HG03066 (cell line): ENCODE results near the gene BTRC.
"Not testable (repeated sequence)": the region's sequence is repeated elsewhere in the genome, so short reads cannot be mapped to it uniquely, and the experiment has no call there.

ENCODE experiments used
- ATAC-seq: cut with Tn5 transposase; IDR thresholded peaks from one replicate; pipeline ENCODE4 v1.9.1; 2021; ENCODE audit warnings: low read depth; ENCODE audit not compliant: unreplicated experiment

BTRC gene

DNA sequence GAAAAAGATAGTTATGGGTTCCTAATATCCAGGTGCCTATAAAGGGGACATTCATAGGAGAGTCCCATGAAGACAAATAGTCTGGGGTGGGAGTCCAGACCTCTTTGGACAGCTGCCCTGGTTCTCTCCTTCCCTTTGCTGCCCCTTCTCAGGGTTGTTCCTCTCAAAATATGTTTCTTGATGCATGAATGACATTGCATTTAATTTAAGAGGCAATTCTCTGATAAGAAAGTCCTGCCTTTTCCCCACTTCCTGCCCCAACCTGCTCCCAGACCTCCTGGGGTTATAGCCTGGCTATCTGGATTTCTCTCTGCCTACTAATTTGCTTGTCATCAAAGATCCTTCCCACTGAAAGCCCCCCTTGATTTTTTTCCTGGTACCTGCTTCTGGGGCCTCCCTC, 12.5 kb upstream of the BTRC start:
- ATAC-seq, result no peak

- ATAC-seq, result no peak
Observed at GRCh38 chr10:101346177-101346576, 7.8 kb upstream of the BTRC start.

GRCh38 chr10:101351017-101351416, 2.9 kb upstream of the BTRC start:
- no peak for ATAC-seq

DNA sequence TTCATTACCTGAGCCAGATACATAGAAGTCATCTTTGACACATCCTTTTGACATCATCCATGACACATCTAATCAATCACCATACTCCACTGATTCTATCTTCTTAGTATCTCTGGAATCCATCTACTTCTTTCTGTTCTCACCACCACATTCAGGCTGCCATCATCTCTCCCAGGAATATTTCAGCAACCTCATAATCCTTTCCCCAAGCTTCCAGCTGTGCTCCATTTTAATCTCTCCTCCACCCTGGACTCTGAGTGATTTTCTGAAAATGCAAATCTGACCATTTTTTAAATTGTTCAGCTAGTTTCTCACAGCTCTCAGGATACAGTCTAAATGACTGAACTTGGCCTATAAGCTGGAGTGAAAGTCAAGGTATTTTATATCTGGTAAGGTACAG, 2.5 kb upstream of the BTRC start:
- ATAC-seq, result no peak

DNA sequence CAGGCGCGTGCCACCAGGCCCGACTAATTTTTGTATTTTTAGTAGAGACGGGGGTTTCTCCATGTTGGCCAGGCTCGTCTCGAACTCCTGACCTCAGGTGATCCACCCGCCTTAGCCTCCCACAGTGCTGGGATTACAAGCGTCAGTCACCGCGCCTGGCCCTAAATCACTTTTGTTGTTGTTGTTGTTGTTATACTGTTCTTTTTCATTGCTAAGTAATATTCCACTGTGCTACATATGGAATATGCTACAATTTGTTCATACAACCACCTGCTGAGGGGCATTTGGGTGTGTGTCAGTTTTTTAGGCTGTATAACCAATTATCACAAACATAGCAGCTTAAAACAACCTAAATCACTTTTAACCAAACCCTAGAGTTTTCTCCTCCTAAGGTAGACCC, 1.1 kb upstream of the BTRC start:
- not testable (repeated sequence) for ATAC-seq

DNA sequence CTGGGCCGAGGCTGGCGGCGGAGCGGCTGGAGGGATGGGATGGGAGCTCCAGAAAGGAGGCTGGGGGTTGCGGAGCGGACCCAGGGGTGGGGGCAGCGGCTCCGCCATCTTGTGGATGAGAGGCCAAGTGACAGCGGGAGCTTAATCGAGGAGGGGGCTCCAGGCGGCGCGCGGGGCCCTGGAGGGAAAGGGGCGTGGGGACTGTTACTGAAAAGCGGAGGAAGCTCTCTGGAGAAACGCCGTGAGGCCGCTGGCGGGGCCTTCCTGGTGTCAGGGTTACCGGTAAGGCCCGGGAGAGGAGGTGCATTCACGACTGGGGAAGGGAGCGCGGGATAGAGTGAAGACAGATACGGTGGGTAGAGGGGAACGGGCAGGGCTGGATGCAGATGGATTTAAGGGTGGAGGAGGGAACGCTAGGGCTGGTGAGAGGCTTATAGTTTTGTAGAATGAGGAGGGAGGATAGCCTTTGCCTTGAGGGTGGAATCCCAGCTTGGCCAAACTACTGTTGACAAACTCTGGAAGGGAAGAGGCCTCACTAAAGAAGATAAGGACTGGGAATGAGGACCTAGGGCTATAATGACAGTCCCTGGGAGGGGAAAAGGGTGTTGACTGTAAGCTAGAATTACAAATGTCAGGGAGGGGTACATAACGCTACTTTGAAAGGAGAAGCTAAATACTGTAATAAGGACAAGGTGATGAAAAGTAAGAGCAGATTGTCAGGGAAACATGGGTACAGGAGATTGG, 535 bp downstream of the BTRC start:
- ATAC-seq, result peak; percentile 21

GRCh38 chr10:101355072-101355706, 1.2 kb downstream of the BTRC start:
- no peak for ATAC-seq

DNA sequence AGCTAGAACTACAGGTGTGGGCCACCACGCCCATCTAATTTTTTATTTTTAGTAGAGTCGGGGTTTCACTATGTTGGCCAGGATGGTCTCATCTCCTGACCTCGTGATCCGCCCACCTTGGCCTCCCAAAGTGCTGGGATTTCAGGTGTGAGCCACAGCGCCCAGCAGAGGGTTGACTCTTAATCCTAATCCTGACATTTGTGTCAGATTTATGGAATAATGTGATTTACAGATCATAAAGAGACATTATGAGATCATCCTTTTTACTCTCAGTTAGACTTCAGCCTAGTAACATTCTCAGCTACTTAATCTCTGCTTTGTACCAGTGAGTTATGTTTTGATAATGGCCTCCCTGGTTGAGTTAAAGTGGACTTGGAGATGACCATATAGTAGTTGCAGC, 2.2 kb downstream of the BTRC start:
- ATAC-seq, result no peak

GRCh38 chr10:101357958-101358357, 4.0 kb downstream of the BTRC start:
- no peak for ATAC-seq

- no peak for ATAC-seq
Observed at GRCh38 chr10:101358706-101359300, 4.8 kb downstream of the BTRC start.

DNA sequence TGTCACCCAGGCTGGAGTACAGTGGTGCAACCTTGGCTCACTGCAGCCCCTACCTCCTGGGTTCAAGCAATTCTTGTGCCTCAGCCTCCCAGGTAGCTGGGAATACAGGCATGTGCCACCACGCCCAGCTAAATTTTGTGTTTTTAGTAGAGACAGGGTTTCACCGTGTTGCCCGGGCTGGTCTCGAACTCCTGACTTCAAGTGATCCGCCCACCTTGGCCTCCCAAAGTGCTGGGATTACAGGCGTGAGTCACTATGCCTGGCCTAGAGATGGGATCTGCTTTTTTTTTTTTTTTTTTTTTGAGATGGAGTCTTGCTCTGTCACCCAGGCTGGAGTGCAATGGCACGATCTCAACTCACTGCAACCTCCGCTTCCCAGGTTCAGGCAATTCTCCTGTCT, 6.1 kb downstream of the BTRC start:
- ATAC-seq, result not testable (repeated sequence)

GRCh38 chr10:101360841-101361240, 6.9 kb downstream of the BTRC start:
- not testable (repeated sequence) for ATAC-seq

- ATAC-seq, result no peak
Observed at GRCh38 chr10:101363850-101364400, 10.0 kb downstream of the BTRC start.

- no peak for ATAC-seq
Observed at GRCh38 chr10:101364721-101365120, 10.8 kb downstream of the BTRC start.

- ATAC-seq, result no peak
Observed at GRCh38 chr10:101367569-101368453, 13.8 kb downstream of the BTRC start.

- ATAC-seq, result no peak
Observed at GRCh38 chr10:101373063-101373462, 19.1 kb downstream of the BTRC start.

DNA sequence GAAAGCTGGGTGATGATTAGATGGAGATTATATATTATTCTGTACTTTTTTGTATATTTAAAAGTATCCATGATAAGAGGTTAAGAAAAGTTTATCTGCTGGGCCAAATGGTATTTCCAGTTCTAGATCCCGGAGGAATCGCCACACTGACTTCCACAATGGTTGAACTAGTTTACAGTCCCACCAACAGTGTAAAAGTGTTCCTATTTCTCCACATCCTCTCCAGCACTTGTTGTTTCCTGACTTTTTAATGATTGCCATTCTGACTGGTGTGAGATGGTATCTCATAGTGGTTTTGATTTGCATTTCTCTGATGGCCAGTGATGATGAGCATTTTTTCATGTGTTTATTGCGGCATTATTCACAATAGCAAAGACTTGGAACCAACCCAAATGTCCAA, 20.0 kb downstream of the BTRC start:
- ATAC-seq, result not testable (repeated sequence)

DNA sequence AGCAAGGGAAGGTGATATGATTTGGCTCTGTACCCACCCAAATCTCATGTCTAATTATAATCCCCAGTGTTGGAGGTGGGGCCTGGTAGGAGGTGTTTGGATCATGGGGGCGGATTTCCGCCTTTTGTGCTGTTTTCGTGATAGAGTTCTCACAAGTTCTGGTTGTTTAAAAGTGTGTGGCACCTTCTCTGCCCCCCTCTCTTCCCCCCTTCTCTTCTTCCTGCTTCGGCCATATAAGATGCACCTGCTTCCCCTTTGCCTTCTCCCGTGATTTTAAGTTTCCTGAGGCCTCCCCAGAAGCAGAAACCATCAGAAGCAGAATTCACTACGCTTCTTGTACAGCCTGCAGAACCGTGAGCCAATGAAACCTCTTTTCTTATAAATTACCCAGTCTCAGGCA, 21.1 kb downstream of the BTRC start:
- no peak for ATAC-seq

DNA sequence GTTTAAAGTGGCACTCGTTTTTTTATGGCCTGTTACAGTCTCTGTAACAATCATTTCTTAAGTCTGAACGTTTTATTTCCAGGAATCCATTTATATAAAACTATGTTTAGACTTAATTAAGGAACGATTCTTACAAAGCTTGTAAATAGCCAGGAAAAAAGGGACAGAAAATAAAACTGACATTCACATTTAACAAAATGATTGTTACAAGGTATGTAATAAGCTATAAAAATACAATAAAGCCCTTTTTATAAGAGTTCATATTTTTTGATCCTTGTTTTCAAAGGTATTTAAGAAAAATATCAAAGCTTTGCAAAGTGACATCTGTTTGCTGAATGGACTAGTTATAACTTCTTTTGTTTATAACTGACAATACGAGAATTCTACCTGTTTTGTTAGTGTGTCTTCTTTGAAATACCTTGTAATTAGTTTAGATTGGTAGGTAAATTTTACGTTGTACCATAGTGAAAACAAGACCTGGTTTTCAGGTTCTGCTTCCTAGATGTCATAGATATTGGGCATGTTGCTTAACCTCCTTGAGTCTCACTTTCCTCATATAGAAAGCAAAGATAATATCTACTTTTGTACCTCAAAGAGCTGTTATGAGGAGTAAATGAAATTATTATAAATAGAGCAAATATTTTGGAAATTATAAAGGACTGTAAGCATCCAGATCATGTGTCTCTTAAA, 25.8 kb downstream of the BTRC start:
- ATAC-seq, result no peak

DNA sequence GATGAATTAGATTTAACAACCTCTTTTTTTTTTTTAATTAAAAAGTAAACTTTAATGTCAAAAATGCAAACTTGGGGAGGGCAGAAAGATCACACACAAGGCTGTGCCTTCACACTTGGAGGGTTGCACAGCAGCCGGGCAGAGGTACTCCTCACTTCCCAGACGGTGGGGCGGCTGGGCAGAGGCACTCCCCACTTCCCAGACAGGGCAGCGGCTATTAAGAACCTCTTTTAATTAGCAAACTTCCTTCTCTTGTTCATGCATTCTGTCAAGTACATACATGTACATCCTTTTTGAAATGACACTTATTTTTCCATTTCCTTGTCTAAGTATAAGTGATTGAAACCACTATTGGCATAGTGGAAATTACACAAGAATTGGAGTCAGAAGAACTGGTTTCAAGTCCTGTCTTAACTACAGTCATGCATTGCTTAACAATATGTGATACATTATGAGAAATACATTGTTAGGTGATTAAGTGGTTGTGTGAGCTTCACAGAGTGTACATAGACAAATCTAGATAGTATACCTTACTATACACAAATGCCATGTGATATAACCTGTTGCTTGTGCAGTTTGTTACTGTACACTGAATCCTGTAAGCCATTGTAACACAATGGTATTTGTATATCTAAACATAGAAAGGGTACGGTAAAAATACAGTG, 26.5 kb downstream of the BTRC start:
- no peak for ATAC-seq
